ENCODE measurements around the gene PRR16.

DNA sequence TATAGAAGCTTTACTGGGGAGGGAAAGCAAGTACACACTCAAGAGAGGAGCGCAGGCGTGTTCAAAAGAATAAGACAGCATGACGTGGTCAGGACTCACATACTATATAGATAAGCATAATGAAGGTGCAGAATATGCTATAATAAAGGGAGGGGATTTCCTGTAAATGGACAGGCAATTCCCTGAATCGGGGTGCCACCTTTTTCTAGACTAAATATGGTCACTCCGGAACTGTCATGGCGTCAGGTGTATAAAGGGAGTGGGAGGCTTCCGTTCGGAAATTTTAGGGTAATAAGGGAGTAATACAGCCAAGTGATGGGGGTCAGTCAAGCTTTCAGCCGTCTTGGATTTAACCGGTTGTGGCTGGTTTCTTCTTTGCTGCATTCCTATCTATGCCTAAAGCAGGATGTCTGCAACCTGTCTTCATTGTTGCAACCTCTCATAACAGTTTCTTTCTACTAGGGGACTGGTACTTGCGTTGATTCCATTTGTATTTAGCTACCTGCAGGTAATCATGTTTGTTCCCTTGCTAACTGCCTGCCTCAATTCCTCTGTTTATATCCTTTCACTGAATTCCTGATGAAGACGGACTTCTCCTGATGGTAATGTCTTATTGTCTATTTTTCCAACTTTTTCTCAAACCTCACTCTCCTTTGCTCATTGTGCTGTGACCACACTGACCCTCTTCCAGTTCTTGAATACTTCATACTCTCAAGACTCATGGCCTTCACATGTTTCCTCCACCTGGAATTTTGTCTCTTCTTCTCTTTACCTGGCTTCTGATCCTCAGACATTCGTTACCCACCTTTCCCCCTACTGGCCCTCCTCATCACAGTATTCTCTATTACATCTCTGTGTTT, 48.9 kb downstream of the PRR16 start:
- TF ChIP-seq MTA3 (CRISPR knock-in tag; IDR thresholded peaks at IDR 0.05): no peak
- no peak for TF ChIP-seq BRCA1 (CRISPR knock-in tag; IDR thresholded peaks at IDR 0.05)
- no peak for TF ChIP-seq ZNF274 (CRISPR knock-in tag; IDR thresholded peaks at IDR 0.05)
- TF ChIP-seq, protein P1, sequence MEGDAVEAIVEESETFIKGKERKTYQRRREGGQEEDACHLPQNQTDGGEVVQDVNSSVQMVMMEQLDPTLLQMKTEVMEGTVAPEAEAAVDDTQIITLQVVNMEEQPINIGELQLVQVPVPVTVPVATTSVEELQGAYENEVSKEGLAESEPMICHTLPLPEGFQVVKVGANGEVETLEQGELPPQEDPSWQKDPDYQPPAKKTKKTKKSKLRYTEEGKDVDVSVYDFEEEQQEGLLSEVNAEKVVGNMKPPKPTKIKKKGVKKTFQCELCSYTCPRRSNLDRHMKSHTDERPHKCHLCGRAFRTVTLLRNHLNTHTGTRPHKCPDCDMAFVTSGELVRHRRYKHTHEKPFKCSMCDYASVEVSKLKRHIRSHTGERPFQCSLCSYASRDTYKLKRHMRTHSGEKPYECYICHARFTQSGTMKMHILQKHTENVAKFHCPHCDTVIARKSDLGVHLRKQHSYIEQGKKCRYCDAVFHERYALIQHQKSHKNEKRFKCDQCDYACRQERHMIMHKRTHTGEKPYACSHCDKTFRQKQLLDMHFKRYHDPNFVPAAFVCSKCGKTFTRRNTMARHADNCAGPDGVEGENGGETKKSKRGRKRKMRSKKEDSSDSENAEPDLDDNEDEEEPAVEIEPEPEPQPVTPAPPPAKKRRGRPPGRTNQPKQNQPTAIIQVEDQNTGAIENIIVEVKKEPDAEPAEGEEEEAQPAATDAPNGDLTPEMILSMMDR (CRISPR knock-in tag; IDR thresholded peaks at IDR 0.05): no peak
